SK-N-SH (cell line): ENCODE measurements around the gene FGGY.

Experiments used
- CHD2 ChIP-seq: fragments of 150-350 bp; IDR thresholded peaks from 2 replicates; pipeline ENCODE4 v1.6.1; 2018; ENCODE audit warnings: low read length; ENCODE audit not compliant: partially characterized antibody
- EP300 ChIP-seq, 2 experiments: IDR thresholded peaks; 2 replicates each; pipeline versions ENCODE4 v1.4.0 to v1.6.1; 2012; ENCODE audit warnings: borderline replicate concordance in 1 of 2, low read depth in 1 of 2, low read length in 1 of 2
- FOXM1 ChIP-seq: IDR thresholded peaks from 2 replicates; pipeline ENCODE4 v1.4.0; 2012; ENCODE audit warnings: low read depth, mild to moderate bottlenecking
- RCOR1 ChIP-seq: fragments of 150-350 bp; IDR thresholded peaks from 2 replicates; pipeline ENCODE4 v1.6.1; 2017; ENCODE audit warnings: antibody characterized with exemption, low read length
- SMC3 ChIP-seq: IDR thresholded peaks from 2 replicates; pipeline ENCODE4 v1.6.1; 2012; ENCODE audit warnings: low read depth, low read length, improper control_type of control experiment
- TF ChIP-seq, protein P1 (sequence below): IDR thresholded peaks from 2 replicates; pipeline ENCODE4 v1.4.0; 2012; ENCODE audit warnings: low read depth
- TF ChIP-seq, protein P2 (sequence below): fragments of 200-600 bp; sonication (generic); IDR thresholded peaks from 2 replicates; pipeline ENCODE4 v1.6.1; 2017; ENCODE audit warnings: antibody characterized with exemption, mild to moderate bottlenecking, moderate library complexity

DNA sequence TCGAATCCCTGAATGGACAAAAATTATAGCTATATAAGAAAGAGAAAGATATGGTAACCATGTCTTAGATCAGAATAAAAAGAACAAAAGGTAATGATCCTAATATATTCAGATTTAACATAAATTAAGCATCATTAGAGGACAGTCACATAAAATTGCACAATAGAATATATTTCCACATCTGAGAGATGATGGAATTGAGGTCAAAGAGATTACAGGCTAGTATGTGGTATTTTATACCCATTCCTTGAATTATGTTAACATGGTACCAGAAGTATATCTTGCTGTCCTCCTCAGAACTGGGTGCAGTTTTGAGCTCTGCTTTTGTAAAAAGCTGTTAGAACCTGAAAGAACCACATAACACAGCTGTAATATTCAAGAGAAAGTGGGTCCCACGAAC, 272.3 kb downstream of the FGGY start:
- no peak for TF ChIP-seq EP300 (IDR thresholded peaks at IDR 0.05; ENCODE audit: borderline replicate concordance in 1 of 2, low read depth in 1 of 2, low read length in 1 of 2)
- TF ChIP-seq, protein P1, sequence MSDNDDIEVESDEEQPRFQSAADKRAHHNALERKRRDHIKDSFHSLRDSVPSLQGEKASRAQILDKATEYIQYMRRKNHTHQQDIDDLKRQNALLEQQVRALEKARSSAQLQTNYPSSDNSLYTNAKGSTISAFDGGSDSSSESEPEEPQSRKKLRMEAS = no peak
- no peak for TF ChIP-seq FOXM1
- TF ChIP-seq CHD2 = no peak
- TF ChIP-seq, protein P2, sequence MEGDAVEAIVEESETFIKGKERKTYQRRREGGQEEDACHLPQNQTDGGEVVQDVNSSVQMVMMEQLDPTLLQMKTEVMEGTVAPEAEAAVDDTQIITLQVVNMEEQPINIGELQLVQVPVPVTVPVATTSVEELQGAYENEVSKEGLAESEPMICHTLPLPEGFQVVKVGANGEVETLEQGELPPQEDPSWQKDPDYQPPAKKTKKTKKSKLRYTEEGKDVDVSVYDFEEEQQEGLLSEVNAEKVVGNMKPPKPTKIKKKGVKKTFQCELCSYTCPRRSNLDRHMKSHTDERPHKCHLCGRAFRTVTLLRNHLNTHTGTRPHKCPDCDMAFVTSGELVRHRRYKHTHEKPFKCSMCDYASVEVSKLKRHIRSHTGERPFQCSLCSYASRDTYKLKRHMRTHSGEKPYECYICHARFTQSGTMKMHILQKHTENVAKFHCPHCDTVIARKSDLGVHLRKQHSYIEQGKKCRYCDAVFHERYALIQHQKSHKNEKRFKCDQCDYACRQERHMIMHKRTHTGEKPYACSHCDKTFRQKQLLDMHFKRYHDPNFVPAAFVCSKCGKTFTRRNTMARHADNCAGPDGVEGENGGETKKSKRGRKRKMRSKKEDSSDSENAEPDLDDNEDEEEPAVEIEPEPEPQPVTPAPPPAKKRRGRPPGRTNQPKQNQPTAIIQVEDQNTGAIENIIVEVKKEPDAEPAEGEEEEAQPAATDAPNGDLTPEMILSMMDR = no peak
- TF ChIP-seq SMC3 = no peak
- no peak for TF ChIP-seq RCOR1
